ENCODE data around the gene LDB1.

Gene LDB1

DNA sequence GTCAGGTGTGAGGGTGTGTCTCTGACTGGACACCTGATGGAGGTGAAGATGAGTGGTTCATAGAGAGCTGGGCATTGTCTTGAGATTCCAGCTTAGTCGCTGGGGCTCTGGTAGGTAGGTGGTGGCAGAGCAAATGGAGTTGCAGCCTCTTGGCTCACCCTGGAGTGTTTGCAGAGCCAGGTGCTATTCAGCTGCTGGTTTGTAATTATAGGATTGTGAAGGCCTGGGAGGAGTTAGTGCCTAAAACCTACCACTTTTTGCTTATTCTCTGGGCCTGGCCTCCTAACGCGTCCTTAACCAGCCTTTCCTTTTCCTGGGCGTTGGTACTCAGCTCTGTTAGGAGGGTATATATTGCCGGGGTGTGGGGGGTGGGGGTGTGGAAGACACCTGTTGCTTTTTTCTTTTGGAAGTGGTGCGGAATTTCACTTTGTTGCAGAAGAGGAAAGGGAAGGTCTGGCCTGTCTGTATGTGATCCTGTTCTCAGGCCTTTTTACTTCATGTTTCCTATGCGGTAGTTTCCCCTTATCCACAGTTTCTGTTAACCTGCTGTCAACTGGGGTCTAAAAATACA is 15.9 kb upstream of the LDB1 start:
- DNase-seq = no peak

DNA sequence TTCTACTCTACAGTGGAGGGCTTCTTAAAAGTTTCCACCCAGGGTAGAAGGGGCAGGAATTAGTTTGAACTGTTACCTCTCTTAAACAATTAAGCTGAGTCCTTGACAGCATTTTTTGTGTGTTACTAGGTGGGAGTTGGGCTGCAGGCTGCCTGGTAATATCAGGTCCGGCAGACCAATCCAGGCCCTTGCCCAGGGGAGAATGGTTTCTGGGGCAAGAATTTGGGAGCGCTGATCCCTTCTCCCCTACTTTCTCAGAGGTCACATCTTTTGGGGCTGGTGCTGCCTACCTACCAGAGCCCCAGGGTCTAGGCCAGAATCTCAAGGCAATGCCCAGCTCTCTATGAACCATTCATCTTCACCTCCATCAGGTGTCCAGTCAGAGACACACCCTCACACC is 14.2 kb upstream of the LDB1 start:
- DNase-seq = no peak

GRCh38 chr10:102133373-102134195 is 13.4 kb upstream of the LDB1 start:
- peak; percentile 85 for DNase-seq

DNA sequence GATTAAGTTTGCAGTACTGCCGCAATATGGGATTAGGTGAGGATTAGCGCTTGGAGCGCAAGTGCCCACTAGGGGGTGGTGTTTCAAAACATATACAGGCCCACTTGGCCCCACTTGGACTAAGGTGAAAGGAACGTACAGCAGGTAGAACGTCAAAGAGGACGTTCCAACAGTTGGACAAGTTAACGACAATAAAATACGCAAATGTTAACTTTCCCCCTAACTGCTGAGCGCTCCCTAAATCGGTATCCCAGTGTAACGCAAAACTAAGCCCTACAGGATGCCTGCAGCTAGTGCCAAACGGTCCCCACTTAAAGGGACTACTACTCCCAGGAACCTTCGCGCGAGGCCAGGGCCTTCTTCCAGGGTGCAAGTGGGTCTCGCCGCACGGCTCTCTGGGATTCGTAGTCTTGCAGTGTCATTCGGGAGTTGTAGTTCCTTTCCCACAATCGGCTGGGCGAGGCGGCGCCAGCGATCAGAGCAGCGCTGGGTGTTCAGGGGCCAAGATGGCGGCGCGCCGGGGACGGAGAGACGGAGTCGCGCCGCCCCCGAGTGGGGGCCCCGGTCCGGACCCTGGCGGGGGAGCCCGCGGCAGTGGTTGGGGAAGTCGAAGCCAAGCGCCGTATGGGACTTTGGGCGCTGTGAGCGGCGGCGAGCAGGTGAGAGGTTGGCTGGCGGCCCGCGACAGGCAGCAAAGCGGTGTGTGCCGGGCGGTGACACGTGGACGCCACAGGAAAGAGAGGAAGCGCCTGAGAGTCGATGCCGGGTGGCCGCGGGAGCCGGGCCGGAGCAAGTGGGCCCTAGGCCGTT is 12.6 kb upstream of the LDB1 start, which contains the start of gene PPRC1:
Gene PPRC1, plus strand, starts transcription at position 478 of the 810 bp plus-strand sequence. Its CDS starts 29 bp downstream, at position 507.
- peak; percentile 99 for DNase-seq

DNA sequence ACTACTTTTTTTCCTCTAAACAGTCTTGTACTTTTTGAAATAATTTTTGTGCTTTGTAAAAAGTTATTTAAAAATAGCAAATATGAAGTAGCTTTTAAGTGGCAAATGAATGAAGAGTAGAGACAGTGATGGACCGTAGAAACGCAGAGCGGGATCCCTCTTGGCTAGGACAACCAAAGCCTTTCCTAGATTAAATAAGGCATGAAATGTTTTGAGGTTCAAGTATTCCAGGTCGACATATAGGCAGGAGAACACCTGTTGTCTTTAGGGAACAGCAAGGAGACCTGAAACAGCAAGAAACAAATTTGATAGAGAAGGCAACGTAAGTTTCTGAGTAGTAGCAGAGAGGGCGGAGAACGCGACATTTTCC is 12.0 kb upstream of the LDB1 start:
- no peak for DNase-seq

DNA sequence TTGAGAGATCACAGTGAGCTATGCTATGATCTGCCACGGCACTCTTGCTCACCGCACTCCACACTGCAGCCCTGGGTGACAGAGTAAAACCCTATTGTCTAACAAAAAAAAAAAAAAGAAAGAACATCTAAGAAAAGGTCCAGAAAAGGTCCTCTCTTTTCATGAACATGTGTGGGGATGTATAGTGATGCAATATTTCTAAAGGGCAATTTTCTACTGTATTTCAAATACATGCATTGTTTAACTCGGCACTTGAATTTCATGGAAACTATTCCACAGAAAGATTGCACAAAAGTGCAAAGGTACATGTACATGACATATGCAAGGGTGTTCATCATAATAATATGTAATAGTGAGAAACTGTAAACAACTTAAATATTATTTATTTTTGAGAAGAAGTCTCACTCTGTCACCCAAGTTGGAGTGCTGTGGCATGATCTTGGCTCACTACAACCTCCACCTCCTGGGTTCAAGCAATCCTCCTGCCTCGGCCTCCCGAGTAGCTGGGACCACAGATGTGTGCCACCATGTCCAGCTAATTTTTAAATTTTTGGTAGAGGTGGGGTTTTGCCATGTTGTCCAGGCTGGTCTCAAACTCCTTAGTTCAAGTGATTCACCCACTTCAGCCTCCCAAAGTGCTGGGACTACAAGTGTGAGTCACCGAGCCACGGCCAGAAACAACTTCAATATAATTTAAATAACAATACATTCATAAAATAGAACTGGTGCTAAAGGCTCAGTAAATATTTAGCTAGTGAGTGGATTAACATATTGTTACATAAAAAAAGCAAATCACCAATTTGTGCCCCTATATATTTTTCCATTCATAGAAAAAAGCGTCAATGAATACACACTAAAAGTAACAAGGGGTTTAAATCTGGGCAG is 11.4 kb upstream of the LDB1 start:
- peak; percentile 45 for DNase-seq

- DNase-seq = no peak
Observed at GRCh38 chr10:102123223-102123622, 3.1 kb upstream of the LDB1 start.

DNA sequence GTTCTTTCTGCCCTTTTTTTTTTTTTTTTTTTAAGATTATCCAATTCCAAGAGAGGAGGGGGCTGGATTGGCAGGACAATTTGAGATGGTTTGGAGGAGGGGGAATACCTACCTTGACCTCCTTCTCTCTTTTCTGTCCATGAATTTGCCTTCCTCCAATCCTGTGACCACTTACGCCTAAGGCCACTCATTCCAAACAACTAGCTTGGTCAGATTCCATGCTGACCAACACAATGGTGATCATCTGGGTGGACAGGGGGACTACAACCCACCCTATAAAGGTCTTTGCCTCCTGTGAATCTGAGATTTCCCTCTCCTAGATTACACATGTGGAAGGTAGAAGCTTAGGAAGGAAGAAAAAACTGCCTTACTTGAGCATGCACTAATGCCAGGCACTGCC is 2.3 kb upstream of the LDB1 start:
- DNase-seq = no peak

DNA sequence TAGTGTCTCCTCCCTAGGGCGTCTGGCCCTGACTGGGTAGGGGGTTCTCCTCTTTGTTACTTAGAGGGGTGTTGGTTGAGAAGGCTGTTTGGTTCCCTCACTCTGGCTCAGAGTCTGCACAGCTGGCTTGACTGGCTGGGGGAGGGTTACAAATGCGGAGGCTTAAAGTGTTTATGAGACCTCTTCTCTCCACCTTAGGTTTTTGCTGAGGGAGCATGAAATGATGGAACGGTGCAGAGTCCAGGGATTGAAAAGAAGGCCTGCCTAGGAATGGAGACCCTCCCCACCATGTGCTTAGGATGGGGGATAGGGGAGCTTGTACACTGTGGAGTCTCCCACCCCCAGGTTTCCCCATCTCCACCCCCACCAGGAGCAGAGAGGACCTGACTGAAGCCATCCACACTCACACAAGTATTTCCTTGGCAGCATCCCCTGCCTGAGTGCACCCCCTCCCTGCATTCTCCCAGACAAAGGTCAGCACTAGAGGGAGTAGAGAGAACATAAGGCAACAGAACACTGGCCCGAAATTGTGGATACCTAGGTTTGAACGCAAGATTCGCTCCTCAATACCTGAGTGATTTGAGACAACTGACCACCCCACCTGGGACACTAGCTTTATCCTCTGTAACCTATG is 1.7 kb upstream of the LDB1 start:
- DNase-seq = peak; percentile 58

DNA sequence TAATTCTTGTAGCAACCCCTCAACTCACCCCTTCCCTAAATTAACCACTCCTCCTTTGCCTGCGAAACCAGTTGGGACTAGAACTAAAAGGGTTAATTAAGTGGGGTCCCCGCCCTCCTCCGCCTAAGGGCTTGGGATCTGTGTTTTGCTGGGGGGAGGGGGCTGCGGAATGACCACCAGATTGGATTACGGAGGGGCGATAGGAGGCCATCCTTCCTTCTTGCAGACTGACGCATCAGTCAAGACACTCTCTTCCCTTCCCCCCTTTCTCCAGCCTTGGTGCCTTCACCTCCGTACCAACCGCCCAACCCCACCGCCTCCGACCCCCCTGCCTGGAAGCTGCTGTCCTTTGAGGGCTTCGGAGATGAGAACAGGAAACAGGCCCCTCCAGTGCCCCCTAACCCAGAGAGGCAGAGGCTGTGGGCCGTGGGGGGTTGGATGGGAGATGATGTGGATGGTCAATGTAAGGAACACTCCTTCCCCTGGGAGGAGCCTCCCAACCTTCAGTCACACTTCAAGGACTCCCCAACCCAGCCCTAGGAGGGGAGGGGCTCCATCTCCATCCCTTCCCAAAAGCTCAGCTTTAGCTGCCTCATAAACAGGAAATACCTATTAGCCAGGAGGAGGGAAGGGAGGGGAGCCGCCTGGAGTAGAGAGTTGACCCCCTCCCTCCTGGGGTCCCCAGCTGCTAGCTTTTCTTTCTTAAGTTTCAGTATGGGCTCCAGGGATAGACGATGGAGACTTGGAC is 997 bp upstream of the LDB1 start:
- peak; percentile 89 for DNase-seq

DNA sequence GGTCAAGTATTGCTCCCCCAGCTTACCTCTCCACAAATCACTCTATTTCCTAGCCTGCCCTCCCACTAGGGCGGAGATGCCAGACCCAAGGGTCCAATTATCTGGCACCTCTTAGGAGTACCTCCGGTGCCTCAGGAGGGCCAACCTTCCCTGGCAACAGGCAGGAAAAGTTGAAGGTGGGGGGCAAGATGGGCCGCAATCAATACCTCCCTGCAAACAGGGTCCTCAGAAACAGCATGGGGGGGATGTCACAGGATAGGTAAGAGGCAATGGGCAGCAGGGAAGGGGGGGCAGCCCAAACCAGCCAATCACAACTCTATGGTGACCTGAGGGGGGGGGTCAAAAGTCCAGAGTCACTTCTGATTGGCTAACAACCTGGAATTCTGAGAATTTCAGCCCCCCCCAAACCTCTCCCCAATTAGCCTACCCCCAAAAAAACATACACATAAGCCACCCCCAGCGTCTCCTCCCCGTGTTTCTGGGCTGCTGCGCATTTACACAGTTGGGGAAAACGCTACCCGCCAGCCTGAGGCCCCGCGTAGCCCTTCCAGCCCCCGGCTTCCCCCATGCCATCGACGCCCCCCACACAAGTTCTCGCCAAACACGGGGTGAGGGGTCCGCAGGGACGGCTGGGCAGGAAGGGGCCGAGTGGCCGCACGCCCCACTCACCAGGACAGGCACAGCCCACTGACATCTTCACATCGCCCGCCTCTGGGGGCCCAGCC is 589 bp downstream of the LDB1 start:
- DNase-seq = peak; percentile 82

GRCh38 chr10:102118867-102119266 is 1.3 kb downstream of the LDB1 start:
- peak; percentile 65 for DNase-seq

DNA sequence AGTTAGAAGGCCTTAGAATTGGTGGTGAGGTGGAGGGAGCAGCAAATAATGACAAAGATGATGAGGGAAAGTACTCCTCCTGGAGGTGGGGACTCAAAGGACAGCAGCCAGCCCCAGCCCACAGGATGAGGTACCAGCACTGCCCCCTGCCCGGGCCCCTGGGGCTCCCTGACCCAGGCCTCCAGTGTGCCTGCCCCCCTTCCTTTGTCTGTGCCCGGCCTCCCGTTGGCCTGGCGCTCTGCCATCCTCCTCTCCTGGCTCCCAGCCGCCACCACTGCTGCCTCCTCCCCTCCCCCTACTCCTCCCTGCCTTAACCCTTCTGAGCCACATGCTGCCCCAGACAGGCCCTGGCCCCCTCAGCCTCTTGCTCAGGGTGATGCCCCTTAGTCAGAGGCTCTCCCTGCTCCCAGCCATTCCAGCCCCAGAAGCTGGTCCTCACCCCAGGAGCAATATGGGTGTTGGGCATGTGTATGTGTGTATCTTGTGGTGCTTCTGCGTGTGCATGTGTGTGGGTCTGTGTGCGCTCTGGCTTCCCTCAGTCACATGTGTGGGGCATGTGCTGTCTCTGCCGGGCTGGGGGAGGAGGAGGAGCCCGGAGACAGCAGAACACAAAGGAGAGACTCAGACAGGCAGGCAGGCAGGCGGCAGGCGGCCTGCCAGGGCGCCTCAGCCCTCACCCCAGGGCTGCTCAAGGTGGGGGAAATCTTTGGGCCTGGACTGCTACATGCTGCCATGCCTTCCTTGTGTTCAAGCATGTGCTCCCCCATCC is 2.6 kb downstream of the LDB1 start:
- peak; percentile 90 for DNase-seq

DNA sequence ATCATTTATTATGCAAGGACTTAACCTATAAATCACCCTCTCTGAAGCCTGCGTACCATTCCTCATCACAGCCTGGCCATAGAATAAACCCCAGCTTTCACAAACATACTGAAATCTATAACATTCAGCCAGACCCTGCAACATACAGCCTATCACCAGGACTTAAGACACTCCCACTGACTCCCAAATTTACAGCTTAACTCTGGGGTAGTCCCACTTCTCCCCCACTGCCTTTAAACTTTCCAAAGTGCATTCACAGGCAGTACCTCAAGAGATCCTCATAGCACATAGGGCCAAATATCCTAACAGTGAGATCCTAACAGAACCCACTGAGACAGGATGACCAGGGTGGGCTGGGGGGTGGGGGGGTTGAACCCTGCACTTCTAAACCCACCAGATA is 3.5 kb downstream of the LDB1 start:
- DNase-seq = no peak

GRCh38 chr10:102115775-102116174 is 4.4 kb downstream of the LDB1 start:
- no peak for DNase-seq

- DNase-seq = peak; percentile 89
Observed at GRCh38 chr10:102114861-102115618, 5.1 kb downstream of the LDB1 start.

- peak; percentile 24 for DNase-seq
Observed at GRCh38 chr10:102113956-102114857, 6.0 kb downstream of the LDB1 start.
